Nephron progenitor cell (in vitro differentiated cells): ENCODE results near the gene BAAT.
"Not testable (repeated sequence)": the region's sequence is repeated elsewhere in the genome, so short reads cannot be mapped to it uniquely, and the experiment has no call there.

Experiments
- DNase-seq: peaks from one replicate; pipeline ENCODE4 v3.0.0; 2021
- H3K27ac Mint-ChIP-seq: 2 replicates; pipeline ENCODE4 v1.8.0; 2021; ENCODE audit warnings: mild to moderate bottlenecking, moderate library complexity, mixed read lengths
- H3K27me3 Mint-ChIP-seq: 2 replicates; pipeline ENCODE4 v1.8.0; 2021; ENCODE audit warnings: mild to moderate bottlenecking, low read depth, mixed read lengths; ENCODE audit not compliant: poor library complexity
- H3K36me3 Mint-ChIP-seq: 2 replicates; pipeline ENCODE4 v1.8.0; 2021; ENCODE audit warnings: low read depth, mixed read lengths
- H3K4me1 Mint-ChIP-seq: 2 replicates; pipeline ENCODE4 v1.8.0; 2021; ENCODE audit warnings: mixed read lengths
- H3K4me3 Mint-ChIP-seq: 2 replicates; pipeline ENCODE4 v1.8.0; 2021; ENCODE audit warnings: mild to moderate bottlenecking, moderate library complexity, mixed read lengths
- H3K9me3 Mint-ChIP-seq: 2 replicates; pipeline ENCODE4 v1.8.0; 2021; ENCODE audit warnings: mild to moderate bottlenecking, moderate library complexity, mixed read lengths
- TF ChIP-seq, protein P1 (sequence below): fragments of 200-600 bp; sonication (generic); IDR thresholded peaks from 2 replicates; pipeline ENCODE4 v1.5.0; 2021; ENCODE audit warnings: antibody characterized with exemption

Gene BAAT

DNA sequence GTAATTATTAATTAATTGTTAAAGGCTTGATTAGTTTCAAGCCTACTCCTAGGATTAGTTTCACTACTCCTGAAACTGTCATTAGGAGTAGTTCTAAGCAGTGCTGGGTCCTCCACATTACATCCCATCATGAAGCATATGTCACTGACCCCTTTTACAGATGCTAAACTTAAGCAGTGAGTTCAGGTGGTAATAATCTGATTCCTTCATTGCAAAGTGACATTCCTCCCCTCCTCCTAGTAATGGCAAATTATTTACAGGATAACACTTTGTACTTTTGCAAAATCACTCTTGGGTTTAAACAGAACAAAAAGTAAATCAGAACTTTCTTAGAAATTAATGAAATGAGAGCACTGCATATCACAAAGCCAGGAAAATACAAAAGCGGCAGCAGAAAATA is 52.4 kb downstream of the BAAT start:
- no peaks in the 10 kb centered on the region for H3K27me3 Mint-ChIP-seq
- H3K4me1 Mint-ChIP-seq = no peaks in the 10 kb centered on the region
- H3K36me3 Mint-ChIP-seq = no peaks in the 10 kb centered on the region
- no peak for DNase-seq
- H3K4me3 Mint-ChIP-seq = no peak overlapping the region
- H3K9me3 Mint-ChIP-seq = peaks cover 6% of the 10 kb centered on the region
- H3K27ac Mint-ChIP-seq = no peak overlapping the region
- TF ChIP-seq, protein P1, sequence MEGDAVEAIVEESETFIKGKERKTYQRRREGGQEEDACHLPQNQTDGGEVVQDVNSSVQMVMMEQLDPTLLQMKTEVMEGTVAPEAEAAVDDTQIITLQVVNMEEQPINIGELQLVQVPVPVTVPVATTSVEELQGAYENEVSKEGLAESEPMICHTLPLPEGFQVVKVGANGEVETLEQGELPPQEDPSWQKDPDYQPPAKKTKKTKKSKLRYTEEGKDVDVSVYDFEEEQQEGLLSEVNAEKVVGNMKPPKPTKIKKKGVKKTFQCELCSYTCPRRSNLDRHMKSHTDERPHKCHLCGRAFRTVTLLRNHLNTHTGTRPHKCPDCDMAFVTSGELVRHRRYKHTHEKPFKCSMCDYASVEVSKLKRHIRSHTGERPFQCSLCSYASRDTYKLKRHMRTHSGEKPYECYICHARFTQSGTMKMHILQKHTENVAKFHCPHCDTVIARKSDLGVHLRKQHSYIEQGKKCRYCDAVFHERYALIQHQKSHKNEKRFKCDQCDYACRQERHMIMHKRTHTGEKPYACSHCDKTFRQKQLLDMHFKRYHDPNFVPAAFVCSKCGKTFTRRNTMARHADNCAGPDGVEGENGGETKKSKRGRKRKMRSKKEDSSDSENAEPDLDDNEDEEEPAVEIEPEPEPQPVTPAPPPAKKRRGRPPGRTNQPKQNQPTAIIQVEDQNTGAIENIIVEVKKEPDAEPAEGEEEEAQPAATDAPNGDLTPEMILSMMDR = no peak

DNA sequence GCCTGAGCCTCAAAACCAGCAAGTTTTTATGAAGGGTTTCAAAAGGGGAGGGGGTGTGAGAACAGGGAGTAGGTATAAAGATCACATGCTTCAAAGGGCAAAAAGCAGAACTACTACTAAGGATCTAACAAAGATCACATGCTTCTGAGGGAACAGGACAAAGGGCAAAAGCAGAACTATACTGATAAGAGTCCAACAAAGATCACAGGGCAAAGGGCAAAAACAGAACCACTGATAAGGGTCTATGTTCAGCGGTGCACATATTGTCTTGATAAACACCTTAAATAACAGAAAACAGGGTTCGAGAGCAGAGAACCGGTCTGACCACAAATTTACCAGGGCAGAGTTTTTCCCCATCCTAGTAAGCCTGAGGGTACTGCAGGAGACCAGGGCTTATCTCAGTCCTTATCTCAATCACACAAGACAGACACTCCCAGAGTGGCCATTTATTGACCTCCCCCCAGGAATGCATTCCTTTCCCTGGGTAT is 57.3 kb downstream of the BAAT start:
- not testable (repeated sequence) for H3K36me3 Mint-ChIP-seq, H3K4me1 Mint-ChIP-seq, H3K4me3 Mint-ChIP-seq, H3K27me3 Mint-ChIP-seq, DNase-seq
- H3K27ac Mint-ChIP-seq = peak overlapping the region; percentile 76
- peaks cover 14% of the 10 kb centered on the region for H3K9me3 Mint-ChIP-seq

DNA sequence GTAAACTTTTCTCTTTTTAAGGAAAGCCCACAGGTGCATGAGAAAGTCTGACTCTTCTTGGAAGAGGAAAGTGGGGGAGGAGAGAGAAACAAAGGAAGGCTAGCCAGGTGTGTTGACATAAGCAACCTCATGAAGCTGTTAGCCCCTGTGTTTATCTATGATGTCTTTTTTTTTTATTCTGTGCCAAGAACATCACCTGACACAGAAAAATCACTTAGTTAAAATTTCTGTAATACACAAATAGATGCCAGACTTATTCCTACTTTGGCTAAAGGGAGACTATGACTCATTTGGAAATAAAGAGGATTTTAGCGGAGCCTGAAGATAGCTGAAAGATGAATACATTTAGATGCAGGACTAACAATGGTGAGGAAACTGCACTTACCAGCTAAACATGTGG is 58.3 kb downstream of the BAAT start:
- no peaks in the 10 kb centered on the region for H3K27me3 Mint-ChIP-seq
- DNase-seq = no peak
- TF ChIP-seq, protein P1 = no peak
- peaks cover 14% of the 10 kb centered on the region for H3K9me3 Mint-ChIP-seq
- H3K4me3 Mint-ChIP-seq = no peak overlapping the region
- no peak overlapping the region for H3K27ac Mint-ChIP-seq
- no peaks in the 10 kb centered on the region for H3K36me3 Mint-ChIP-seq
- no peaks in the 10 kb centered on the region for H3K4me1 Mint-ChIP-seq

DNA sequence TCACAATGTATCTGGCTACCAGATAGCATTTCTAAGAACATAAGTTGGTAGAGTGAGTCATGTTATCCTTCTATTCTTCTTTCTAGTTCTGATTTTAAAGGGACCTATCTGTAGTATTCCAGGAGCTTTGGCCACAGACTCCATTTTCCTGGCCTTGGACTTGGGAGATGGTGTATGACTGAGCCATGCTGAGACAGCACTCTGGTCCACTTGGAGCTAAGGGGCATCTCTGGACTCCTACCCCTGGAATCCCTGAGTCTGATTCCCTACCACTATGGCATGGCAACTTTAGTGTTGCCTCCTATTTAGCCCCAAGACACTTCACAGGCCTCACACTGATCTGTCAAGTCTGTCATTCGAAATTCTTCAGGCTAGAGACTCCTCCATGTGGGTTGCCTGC is 58.8 kb downstream of the BAAT start:
- Mint-ChIP-seq H3K36me3 (no peaks in the 10 kb centered on the region), H3K27ac (no peak overlapping the region)

DNA sequence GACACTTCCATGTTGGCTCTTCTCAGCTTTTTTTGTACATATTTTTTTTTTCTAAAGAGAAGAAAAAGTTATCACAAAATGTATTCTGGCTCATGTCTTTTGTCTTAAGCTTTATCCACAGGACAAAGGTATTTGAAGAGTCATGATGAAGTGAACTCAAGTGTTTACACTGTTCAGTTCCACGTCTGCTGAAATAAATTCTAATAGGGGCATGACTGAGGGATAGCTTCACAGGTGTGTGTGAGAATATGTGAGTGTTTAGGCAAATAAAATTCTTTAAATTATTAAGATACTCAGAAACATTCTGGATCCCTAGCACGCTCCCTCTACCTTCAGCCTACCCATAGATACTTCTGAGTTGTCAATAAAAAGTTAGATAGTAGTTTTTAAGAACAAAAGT is 59.8 kb downstream of the BAAT start:
- Mint-ChIP-seq H3K9me3 (peaks cover 14% of the 10 kb centered on the region), H3K36me3 (no peaks in the 10 kb centered on the region), H3K27ac (no peak overlapping the region), H3K27me3 (no peaks in the 10 kb centered on the region), H3K4me1 (no peaks in the 10 kb centered on the region), H3K4me3 (no peak overlapping the region)
- no peak for DNase-seq
- TF ChIP-seq, protein P1 = no peak

More for the DNA sequence above, 58.8 kb downstream of the BAAT start:
- Mint-ChIP-seq H3K27me3 (no peaks in the 10 kb centered on the region), H3K4me3 (no peak overlapping the region), H3K4me1 (no peaks in the 10 kb centered on the region), H3K9me3 (peaks cover 14% of the 10 kb centered on the region)
- TF ChIP-seq, protein P1 = no peak
- no peak for DNase-seq

DNA sequence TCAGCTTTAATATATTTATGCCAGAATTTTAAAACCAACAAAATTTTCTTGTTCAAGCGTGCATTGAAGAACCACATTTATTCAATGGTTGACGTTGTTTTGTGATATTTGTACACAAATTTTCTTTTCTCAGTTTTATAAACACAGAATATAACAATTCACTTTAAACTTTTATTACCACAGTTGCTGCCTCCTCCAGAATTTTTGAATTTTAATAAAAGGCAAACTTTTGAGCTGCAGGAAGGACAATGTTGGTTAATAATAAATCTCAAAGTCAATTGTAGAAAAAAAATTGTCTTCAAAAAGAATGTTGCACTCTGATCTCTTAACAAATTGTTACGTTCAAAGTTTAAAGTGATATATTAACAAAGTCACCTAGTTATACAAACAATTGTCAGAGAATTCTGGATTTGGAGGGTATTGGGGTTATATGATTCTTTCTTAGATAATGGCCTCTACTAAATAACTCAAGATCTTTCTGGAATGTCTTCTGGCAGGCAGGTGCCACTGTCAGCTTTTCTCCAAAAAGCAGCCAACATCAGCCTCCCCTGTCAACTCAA is 60.5 kb downstream of the BAAT start:
- Mint-ChIP-seq H3K4me1 (no peaks in the 10 kb centered on the region), H3K27me3 (no peaks in the 10 kb centered on the region), H3K9me3 (peaks cover 14% of the 10 kb centered on the region), H3K36me3 (no peaks in the 10 kb centered on the region), H3K27ac (no peak overlapping the region), H3K4me3 (no peak overlapping the region)
- TF ChIP-seq, protein P1 = no peak
- no peak for DNase-seq
